Keratinocyte (primary cell): ENCODE data around the gene SWAP70. TPM values are rescaled to one million over a fixed set of nuclear protein-coding genes. Genes with fewer than 3 reads are reported as not detected.

Experiments
- DNase-seq: peaks from one replicate; pipeline ENCODE4 v3.0.0-alpha.2; 2011; ENCODE audit warnings: low read depth, missing footprints, low spot score
- FAIRE-seq: peaks from 2 replicates; lab custom pipeline; 2011; peaks lifted over from hg19 to GRCh38; lab: Jason Lieb, UNC
- H2AFZ ChIP-seq: 2 replicates; pipeline ENCODE4 v1.6.0; 2012; ENCODE audit warnings: low read length, control low read depth, inconsistent platforms; ENCODE audit not compliant: control insufficient read depth
- H3K27ac ChIP-seq: 2 replicates; pipeline ENCODE4 v1.5.1; 2011; ENCODE audit warnings: low read length; ENCODE audit not compliant: control insufficient read depth, insufficient read depth
- H3K27me3 ChIP-seq: 3 replicates; pipeline ENCODE4 v1.6.0; 2011; ENCODE audit warnings: low read length; ENCODE audit not compliant: control insufficient read depth, insufficient read depth; ENCODE audit errors: extremely low read depth
- H3K36me3 ChIP-seq, 2 experiments: 2 replicates in 1 of 2; 3 replicates in 1 of 2; pipeline ENCODE4 v1.5.1; 2011; ENCODE audit warnings: low read length in 2 of 2, mild to moderate bottlenecking in 1 of 2; ENCODE audit not compliant: control insufficient read depth in 2 of 2, insufficient read depth in 2 of 2; ENCODE audit errors: extremely low read depth in 1 of 2
- H3K4me1 ChIP-seq: 3 replicates; pipeline ENCODE4 v1.5.1; 2011; ENCODE audit warnings: low read length; ENCODE audit not compliant: control insufficient read depth, insufficient read depth; ENCODE audit errors: extremely low read depth
- H3K4me2 ChIP-seq: 3 replicates; pipeline ENCODE4 v1.6.0; 2011; ENCODE audit warnings: low read depth, low read length; ENCODE audit not compliant: control insufficient read depth, insufficient read depth; ENCODE audit errors: extremely low read depth
- H3K4me3 ChIP-seq, 3 experiments: fragments of 200-600 bp in 1 of 3; sonication (generic) in 1 of 3; 2 replicates in 2 of 3; 3 replicates in 1 of 3; pipeline ENCODE4 v1.5.1; 2011 to 2016; ENCODE audit warnings: low read length in 3 of 3, mild to moderate bottlenecking in 3 of 3, control low read depth in 2 of 3, inconsistent platforms in 1 of 3, low read depth in 1 of 3, mixed read lengths in 1 of 3, mixed run types in 1 of 3, moderate library complexity in 1 of 3; ENCODE audit not compliant: control insufficient read depth in 2 of 3, insufficient read depth in 2 of 3; ENCODE audit errors: extremely low read depth in 1 of 3
- H3K79me2 ChIP-seq: 2 replicates; pipeline ENCODE4 v1.6.0; 2012; ENCODE audit warnings: low read length; ENCODE audit not compliant: control insufficient read depth, insufficient read depth
- H3K9ac ChIP-seq: 3 replicates; pipeline ENCODE4 v1.6.0; 2011; ENCODE audit warnings: low read length; ENCODE audit not compliant: control insufficient read depth, insufficient read depth; ENCODE audit errors: extremely low read depth
- H3K9me1 ChIP-seq: 3 replicates; pipeline ENCODE4 v1.6.0; 2011; ENCODE audit warnings: low read length; ENCODE audit not compliant: control insufficient read depth, insufficient read depth; ENCODE audit errors: extremely low read depth
- H3K9me3 ChIP-seq: 2 replicates; pipeline ENCODE4 v1.5.1; 2012; ENCODE audit warnings: low read depth, low read length; ENCODE audit not compliant: control insufficient read depth
- H4K20me1 ChIP-seq: 3 replicates; pipeline ENCODE4 v1.6.0; 2011; ENCODE audit warnings: low read length; ENCODE audit not compliant: control insufficient read depth, insufficient read depth; ENCODE audit errors: extremely low read depth
- CTCF ChIP-seq, 3 experiments: IDR thresholded peaks in 1 of 3; conservative IDR thresholded peaks in 1 of 3; optimal IDR thresholded peaks in 1 of 3; 2 replicates in 2 of 3; 3 replicates in 1 of 3; pipeline versions ENCODE3 to v1.5.1; 2011; ENCODE audit warnings: low read length in 3 of 3, mild to moderate bottlenecking in 3 of 3, moderate library complexity in 2 of 3, control low read depth in 1 of 3, inconsistent platforms in 1 of 3; ENCODE audit not compliant: insufficient read depth in 2 of 3; ENCODE audit errors: extremely low read depth in 1 of 3
- EZH2 ChIP-seq: IDR thresholded peaks from one replicate; pipeline ENCODE4 v1.6.1; 2012; ENCODE audit warnings: inconsistent platforms, mild to moderate bottlenecking, low read length, moderate library complexity
- dilution Hi-C: fragments of 300-500 bp; cut with MboI; formaldehyde crosslinking; loops from one replicate; pipeline ENCODE4 v1.7.0; 2020; ENCODE audit warnings: low sequenced_read_pairs; ENCODE audit not compliant: extremely low pct_ligation_motif_present
- polyA plus RNA-seq, 5 experiments: library from polyadenylated mRNA; depleted of rRNA in 3 of 5; stranded (reverse) in 3 of 5; stranded (forward) in 1 of 5; unstranded in 1 of 5; fragments of >200 nt; gene quantifications; 1 replicate in 1 of 5; 2 replicates in 3 of 5; 3 replicates in 1 of 5; pipeline versions ENCODE4 v1.2.1 to v1.2.3, GENCODE V29; 2011 to 2012; ENCODE audit warnings: missing spikeins in 2 of 5, low read depth in 1 of 5, low replicate concordance in 1 of 5

Gene SWAP70
- polyA plus RNA-seq, 1 donor (not counting 4 experiments of a cell fraction or from before 2014, with no cell fraction given) = 28.5 TPM

- Histone ChIP-seq H3K9me3 (no peaks in the 10 kb centered on the region), H3K36me3 (peaks cover 0 to 2% of the 10 kb centered on the region in 2 experiments), H3K4me3 (no peak overlapping the region), H4K20me1 (no peaks in the 10 kb centered on the region), H3K79me2 (no peaks in the 10 kb centered on the region), H3K4me2 (no peak overlapping the region), H3K27me3 (no peaks in the 10 kb centered on the region), H3K27ac (no peak overlapping the region), H3K9me1 (no peaks in the 10 kb centered on the region), H3K4me1 (peaks cover 10% of the 10 kb centered on the region), H2AFZ (no peak overlapping the region), H3K9ac (no peak overlapping the region)
- FAIRE-seq (no peak), DNase-seq (no peak)
- dilution Hi-C loops = no loop called here
- no peak for TF ChIP-seq CTCF (optimal IDR thresholded peaks at IDR 0.05 in 1 of 3, IDR thresholded peaks at IDR 0.05 in 1 of 3, conservative IDR thresholded peaks at IDR 0.05 in 1 of 3; ENCODE audit: extremely low read depth in 1 of 3, insufficient read depth in 2 of 3, low read length in 3 of 3)
- TF ChIP-seq EZH2 = no peak
These were observed 133.4 kb downstream of the SWAP70 start for GRCh38 chr11:9797300-9797699.

DNA sequence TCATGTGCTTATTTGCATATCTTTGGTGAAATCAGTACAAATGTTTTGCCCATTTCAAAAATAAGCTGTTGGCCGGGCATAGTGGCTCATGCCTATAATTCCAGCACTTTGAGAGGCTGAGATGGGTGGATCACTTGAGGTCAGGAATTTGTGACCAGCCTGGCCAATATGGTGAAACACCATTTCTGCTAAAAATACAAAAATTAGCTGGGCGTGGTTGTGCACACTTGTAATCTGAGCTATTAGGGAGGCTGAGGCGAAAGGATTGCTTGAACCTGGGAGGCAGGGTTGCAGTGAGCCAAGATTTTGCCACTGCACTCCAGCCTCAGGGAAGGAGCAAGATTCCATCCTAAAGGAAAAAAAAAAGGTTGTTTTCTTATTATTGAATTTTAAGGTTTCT lies 136.0 kb downstream of the SWAP70 start:
- Histone ChIP-seq H3K27ac (no peak overlapping the region), H3K9me3 (no peaks in the 10 kb centered on the region), H3K4me2 (no peak overlapping the region)

More for the DNA sequence above, 136.0 kb downstream of the SWAP70 start:
- no peak overlapping the region for H3K9ac ChIP-seq
- no peaks in the 10 kb centered on the region for H3K9me1 ChIP-seq
- no peak overlapping the region for H2AFZ ChIP-seq
- H4K20me1 ChIP-seq = no peaks in the 10 kb centered on the region
- TF ChIP-seq CTCF (optimal IDR thresholded peaks at IDR 0.05 in 1 of 3, IDR thresholded peaks at IDR 0.05 in 1 of 3, conservative IDR thresholded peaks at IDR 0.05 in 1 of 3; ENCODE audit: extremely low read depth in 1 of 3, insufficient read depth in 2 of 3, low read length in 3 of 3) (no peak), EZH2 (no peak)
- H3K4me3 ChIP-seq = no peak overlapping the region
- H3K79me2 ChIP-seq = no peaks in the 10 kb centered on the region
- H3K4me1 ChIP-seq = peaks cover 26% of the 10 kb centered on the region
- no peaks in the 10 kb centered on the region for H3K27me3 ChIP-seq
- no peak for DNase-seq
- H3K36me3 ChIP-seq = peaks cover 0 to 3% of the 10 kb centered on the region in 2 experiments
- FAIRE-seq = no peak
- dilution Hi-C loops = no loop called here
